Stimulated activated CD8-positive, alpha-beta memory T cell treated with anti-CD3 and anti-CD28 coated beads, Interleukin-2, amount 100 ng/mL, for 48 hours (primary cell): ENCODE data around the gene POLR2J.
"Not testable (repeated sequence)": the region's sequence is repeated elsewhere in the genome, so short reads cannot be mapped to it uniquely, and the experiment has no call there.

Source experiments
- DNase-seq, 2 donors: peaks; one replicate each; pipeline ENCODE4 v3.0.0-alpha.2; 2020; ENCODE audit warnings: low read depth in 2 of 2

The POLR2J gene

DNA sequence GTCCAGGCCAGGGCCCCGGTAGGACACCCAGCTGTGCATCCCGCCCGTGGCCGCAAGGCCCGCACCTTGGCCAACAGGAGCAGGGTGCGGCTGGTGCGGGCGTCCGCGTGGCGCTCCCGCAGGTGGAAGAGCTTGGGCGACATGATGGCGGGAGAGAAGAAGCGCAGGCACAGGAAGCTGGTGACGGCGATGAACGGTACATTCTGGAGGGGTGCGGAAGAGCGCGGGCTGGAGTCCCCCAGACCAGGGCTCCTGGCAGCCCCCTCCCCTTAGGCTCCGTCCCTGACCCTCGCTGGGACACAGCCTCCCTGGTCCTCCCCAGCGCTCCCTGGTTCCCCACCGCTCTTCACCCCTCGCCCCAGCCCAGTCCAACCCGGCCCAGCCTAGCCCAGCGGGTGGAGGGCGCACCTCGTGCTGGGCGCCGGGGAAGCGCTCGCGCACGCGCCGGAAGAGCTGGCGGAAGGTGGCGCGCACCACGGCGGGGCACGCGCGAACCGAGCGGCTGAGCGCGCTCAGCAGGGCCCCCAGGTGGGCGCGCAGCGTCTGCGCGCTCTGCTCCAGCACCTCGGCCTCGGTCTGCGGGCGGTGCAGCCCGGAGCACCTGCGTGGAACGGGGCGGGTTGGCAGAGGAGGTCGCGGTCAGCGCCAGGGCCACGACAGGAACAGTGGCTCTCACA is 15.9 kb upstream of the POLR2J start:
- not testable (repeated sequence) for DNase-seq

DNA sequence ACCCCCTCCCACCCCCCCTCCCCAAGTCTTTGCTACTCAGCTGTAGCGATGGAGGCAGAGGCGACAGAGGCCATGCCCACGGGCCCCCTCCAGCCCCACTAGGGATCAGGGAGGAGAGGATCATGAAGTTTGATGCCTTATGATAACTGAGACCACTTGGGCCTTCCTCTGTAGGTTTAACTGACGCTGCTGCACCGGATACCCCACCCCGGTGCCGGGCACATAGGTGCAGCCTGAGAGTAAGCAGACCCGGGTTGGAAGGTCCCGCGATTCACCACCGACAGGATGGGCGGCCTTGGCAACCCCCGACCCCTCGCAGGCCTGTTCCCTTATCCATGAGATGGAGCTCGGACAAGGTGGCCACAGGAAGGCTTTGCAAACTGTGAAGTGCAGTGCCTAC is 15.3 kb upstream of the POLR2J start:
- not testable (repeated sequence) for DNase-seq

DNA sequence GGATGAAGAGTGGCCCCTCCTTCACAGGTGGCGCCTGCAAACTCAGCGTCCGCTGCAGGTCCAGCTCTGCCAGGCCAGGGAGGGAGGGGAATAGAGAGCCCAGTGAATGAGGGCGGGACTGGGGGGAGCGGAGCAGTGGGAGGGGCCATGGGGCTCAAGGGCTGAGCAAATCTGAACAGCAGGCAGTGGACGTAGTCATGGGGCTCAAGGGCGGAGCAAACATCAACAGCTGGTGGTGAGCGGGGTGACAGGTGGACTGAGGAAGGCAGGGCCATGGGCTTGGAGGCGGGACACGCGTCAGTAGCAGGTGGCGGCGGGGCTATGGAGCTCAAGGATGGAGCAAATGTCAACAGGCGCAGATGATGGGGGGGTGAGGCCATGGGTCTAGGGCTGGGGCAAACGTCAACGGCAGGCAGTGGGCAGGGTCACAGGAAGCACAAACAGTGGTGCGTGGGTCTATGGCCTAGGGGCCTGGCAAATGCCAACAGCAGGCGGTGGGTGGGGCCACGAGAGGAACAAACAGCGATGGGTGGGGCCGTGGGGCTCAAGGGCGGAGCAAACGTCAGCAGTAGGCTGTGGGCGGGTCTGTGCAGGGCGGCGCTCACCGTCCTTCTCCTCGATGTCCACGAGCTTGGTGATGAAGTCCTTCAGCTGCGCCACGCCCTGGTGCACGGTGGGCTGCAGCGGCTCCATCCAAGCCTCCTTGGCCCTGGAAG is 14.7 kb upstream of the POLR2J start:
- not testable (repeated sequence) for DNase-seq

DNA sequence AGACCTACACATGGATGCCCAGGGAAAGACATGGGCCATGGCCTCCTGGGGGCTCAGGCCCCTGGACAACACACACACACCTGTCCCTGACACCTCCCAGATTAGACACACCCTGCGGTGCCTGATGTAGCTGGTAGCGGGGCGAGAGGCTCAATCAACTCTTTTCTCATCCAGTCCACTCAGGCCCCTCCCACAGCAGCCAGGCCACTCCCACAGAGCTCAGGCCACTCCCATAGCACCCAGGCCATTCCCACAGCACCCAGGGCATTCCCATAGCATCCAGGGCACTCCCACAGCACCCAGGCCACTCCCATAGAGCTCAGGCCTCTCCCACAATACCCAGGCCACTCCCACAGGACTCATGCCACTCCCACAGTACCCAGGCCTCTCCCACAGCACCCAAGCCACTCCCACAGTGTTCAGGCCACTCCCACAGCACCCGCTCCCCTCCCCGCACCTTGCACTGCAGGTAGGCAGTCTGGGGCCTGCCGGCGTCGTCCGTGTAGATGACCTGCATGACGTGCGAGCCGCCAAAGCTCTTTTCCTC is 11.9 kb upstream of the POLR2J start:
- DNase-seq: peak in 1 of 2 donors; percentile 75

DNA sequence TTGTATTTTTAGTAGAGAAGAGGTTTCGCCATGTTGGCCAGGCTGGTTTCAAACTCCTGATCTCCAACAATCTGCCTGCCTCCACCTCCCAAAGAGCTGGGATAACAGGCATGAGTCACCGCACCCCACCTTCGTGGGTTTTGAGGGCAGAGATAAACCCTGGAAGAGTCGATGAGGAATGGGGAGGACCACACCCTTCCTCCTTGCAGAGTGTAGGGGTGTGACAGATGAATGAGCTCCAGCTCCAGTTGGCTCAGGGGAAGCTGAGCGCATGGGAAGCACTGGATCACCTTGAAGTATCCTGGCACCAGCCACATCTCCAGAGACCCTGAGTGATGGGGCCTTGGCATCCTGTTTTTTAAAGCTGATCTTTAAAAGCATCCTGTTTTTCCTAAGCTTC is 5.6 kb upstream of the POLR2J start:
- DNase-seq: not testable (repeated sequence)

DNA sequence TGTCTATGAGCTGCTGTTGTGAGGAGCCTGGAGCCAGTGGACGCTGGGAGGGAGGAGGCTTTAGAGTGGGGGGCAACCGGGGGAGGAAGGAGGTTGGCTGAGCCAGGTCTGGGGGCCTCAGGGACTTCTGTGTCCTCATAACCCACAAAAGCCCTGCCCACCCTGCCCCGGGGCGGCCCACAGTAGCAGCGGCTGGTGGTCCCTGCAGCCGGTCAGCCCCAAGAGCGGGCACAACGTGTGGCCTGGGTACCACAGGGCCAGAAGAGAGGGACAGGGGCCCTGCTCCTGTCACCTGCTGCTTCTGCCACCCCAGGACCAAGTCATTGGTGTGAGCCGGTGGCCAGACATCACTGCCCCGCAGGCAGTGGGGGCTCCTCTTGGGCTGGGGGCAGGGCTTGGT is 3.2 kb upstream of the POLR2J start:
- not testable (repeated sequence) for DNase-seq

DNA sequence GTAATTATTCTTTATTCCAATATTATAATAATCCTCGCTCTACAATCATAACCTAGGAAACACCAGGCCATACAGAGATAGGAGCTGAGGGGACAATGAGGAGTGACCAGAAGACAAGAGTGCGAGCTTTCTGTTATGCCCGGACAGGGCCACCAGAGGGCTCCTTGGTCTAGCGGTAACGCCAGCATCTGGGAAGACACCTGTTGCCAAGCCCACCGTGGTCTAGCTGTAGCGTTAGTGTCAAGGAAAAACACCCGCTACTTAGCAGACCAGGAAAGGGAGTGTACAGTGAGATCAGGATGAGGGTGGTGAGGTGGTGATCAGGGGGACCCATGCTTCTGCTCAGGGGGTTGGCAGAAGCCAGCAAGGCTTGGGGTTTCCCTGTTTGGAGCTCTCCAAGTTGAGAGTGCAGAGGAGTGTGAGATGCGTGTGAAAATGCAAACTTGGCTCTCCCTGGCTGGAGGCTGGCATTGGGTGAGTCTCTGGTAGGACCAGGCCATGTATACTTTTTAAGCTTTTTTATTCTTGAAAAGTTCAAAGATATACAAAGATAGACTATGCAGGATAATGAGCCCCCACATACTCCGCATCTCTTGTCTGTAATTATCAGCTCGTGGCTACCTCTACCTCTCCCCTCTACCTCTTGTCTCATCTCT is 1.4 kb upstream of the POLR2J start:
- DNase-seq: not testable (repeated sequence)

DNA sequence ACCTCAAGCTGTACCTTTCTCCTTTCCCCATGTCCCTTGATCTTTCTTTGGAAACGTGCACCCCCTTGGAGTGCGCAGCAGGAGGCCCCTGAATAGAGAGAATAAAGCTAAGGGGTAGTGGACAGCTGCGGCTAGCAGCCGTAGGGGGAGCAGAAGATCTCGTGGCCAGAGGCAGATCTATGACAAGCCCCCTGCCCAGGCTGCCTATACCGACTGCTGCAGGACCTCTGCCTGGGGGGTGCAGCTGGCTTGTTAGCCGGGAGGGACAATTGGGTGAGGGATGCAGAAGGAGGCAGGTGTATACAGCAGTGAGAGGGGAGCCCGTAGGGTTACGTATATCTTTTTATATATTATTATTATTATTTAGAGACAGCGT is 475 bp upstream of the POLR2J start:
- DNase-seq: not testable (repeated sequence)

DNA sequence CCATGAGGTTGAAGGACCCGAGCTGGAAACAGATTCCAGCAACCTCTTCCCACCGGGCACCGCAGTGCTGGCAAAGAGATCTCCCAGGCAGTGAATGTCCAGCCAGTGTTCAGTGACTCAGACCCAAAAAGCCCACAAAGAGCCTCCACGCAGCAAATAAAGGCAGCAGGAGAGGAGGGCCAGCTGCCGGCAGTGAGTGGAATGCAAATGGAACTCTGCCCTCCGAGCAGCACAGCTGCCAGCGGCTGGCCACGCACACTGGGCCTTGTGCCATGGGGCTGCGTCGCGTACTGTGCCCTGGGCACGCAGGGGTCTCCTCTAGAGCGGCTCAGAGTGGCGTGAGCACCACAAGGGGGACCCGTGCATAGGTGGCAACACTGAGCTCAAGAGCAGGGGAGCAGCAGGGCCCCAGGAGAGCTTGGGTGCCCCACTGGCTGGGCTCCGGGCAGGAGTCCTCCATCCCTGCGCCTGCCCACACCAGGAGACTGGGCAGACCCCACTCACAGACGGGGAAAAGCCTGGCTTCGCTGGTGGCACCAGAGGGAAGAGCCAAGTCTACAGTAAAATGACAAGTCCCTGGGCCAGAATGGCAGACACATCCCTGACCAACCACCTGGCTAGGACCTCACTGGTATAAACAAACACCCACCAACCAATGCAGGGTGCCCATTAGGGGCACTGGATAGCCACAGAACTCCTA is 3.8 kb downstream of the POLR2J start:
- not testable (repeated sequence) for DNase-seq

DNA sequence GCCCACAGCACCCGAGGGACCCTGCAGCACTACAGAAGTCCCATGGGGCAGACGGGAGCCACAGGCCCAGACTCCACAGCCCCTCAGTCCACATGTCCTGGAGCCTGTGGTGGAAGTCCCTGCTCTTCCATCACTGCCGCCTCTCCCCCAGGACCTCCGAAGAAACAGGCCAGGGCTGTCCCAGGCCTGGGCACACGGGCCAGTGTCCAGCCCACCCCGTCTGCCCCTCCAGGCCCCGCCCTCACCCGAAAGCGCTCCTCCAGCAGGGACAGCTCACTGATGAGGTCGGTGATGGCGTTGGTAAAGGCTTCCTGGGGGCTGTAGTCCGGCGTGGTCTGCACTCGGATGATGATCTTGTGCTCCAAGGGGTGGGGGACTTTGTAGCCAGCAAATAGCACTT is 4.6 kb downstream of the POLR2J start:
- DNase-seq: not testable (repeated sequence)

DNA sequence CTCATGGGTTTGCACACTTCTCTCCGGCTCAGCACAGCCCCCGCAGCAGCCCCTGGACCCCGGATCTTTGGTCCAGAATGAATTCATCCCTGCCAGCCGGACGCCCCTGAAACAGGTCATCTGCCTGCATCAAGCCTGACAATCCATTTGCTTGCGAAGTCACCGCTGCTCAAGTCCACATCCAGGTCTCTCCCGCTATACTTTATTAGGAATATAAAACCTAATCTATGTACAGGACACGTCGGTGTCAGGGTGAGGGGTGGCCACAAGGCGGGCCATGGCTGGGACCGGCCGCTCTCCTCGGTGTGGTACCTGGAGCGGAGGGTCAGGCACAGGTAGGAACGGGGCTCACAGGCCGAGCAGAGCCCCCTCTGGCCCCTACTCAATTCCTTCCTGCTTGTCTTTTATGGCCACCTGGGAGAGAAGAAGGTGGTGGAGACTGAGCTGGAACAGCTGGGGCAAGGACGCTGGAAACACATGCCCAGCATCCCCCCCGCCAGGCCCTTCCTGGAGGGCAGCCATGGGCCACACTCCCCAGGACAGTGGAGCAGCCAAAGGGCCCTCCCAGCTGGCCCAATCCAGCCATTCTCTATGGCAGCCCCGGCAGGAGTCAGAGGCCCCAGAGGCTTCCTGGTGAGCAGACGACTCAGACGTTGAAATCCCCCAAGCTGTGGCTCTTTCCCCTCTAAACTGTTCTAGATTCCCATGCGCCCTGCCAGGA is 5.3 kb downstream of the POLR2J start:
- DNase-seq: no peak

DNA sequence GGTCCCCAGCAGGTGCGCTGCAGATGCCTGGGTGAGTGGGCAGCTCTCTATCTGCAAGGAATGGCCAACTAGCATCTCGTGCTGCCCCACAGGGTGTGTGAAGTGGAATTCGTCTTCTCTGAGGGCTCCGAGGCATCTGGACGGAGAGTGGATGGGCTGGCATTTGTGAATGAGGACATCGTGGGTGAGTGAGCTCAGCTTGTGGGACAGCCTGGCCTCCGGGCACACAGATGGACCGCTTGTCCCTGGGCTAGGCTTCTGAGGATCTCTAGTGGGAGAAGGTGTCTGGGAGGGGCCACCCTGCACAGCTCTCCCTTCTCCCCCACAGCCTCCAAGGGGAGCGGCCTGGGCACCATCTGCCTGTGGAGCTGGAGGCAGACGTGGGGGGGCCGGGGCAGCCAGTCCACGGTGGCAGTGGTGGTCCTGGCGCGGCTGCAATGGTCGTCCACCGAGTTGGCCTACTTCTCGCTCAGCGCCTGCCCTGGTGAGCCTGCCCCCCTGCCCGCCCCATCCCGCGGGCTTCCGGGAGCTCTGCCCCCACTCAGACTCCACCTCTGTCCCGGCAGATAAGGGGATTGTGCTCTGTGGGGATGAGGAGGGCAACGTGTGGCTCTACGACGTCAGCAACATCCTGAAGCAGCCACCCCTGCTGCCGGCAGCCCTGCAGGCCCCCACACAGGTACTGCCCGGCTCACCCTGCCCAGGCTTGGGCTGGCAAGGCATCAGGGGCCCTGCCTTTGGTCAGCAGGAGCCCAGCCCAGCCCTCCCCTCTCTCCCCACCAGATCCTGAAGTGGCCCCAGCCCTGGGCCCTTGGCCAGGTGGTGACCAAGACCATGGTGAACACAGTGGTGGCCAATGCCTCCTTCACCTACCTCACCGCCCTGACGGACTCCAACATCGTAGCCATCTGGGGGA is 6.3 kb downstream of the POLR2J start:
- DNase-seq: no peak

DNA sequence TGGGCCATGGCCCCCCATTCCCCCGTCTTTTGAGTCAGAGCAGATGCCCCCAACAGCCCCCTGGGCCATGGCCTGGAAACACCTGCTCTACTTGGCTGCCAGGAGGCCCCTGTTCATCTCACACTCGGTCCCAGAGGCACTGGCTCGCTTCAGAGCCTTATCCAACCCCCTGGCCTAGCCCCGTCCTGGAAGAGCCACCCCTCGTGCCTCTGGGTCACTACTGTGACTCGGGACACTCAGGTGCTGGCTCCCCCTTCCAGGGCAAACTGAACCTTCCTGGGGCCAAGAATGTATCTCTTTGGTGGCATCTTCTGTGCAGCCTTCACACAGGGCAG is 7.0 kb downstream of the POLR2J start:
- no peak for DNase-seq

DNA sequence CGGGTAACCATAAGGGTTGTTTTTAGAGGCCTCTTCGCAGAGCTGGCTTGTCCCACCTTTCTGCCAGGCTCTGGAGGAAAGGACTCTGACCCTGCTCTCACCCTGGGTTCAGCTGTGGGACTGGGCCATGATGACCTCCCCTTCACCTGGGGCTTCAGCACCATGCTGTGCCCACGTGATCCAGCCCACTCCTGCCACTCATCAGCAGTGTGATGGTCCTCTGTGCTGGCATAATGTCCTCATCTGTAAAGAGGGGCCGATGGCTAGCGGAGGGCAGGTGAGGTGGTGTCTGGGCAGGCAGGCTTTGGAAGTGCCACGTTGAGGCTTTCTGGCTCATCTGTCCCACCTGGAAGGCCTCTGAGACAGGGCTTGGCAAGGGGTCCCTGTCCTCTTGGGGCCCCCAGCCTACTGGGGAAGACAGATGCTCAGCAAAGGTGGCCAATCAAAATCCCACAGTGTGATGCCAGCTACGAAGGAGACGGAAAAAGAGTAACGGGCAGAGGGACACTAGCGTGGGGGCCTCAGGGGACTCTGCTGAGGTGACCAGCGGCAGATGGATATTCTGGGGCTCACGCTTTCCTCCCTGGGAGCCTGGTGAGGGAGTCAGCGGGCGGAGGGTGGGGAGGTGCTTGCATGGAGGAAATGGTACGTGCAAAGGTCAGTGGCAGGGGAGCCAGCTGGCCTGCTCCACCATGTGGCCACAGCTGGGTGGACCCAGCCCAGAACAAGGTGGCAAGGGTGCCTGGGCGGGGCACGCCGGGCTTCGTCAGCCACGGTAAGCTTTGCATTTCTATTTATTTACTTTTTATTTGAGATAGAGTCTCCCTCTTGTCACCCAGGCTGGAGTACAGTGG is 8.5 kb downstream of the POLR2J start:
- no peak for DNase-seq

DNA sequence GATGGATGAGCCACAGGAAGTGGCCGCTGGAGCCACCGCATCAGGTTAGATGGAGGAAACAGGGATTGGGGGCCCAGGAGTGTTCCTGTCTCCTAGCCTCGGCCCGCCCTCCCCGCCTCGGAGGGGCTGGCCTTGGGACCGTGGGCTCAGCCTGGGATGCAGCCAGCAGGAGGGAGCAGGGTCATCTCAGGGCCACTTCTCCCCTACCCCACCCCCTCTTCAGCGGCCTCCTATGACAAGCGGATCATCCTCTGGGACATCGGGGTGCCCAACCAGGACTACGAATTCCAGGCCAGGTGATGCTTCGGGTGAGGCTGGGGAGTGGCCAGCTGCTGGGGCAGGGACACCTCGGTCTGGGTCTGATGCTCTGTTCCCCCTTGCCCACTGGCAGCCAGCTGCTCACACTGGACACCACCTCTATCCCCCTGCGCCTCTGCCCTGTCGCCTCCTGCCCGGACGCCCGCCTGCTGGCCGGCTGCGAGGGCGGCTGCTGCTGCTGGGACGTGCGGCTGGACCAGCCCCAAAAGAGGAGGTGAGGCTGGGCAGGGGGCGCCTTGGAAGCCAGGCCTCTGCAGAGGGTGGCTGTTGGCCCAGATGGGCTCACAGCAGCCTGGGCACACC is 9.3 kb downstream of the POLR2J start:
- DNase-seq: no peak

DNA sequence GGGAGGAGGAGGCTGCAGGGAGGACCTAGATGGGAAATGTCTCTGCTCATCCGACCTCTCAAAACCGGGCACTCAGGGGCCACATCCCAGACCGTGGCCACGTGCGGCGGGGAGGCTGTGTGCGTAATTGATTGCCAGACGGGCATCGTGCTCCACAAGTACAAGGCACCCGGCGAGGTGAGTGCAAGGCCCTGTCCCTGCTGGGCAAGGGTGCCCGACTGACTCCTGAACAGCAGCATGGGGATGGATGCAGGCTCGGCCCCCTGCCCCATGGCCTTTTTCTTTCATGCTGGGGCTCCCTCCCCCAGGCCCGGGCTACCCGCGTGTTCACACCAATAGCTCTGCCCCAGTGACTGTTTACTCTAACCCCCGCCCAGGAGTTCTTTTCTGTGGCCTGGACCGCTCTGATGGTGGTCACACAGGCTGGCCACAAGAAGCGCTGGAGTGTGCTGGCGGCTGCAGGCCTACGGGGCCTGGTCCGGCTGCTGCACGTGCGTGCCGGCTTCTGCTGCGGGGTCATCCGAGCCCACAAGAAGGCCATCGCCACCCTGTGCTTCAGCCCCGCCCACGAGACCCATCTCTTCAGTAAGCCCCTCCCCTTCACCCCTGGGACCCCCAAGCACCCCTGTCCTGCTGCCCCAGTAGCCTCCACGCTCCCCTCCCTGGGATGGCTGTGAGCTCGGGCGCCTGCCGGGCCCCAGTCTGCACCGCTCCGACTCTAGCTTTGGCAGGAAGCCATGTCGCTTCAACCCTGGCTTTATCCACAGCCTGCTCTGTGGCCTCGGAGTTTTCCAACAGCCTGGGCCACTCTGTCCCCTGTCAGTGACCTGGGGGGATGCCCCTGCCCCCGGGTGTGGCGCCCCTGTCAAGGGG is 10.0 kb downstream of the POLR2J start:
- DNase-seq: no peak

DNA sequence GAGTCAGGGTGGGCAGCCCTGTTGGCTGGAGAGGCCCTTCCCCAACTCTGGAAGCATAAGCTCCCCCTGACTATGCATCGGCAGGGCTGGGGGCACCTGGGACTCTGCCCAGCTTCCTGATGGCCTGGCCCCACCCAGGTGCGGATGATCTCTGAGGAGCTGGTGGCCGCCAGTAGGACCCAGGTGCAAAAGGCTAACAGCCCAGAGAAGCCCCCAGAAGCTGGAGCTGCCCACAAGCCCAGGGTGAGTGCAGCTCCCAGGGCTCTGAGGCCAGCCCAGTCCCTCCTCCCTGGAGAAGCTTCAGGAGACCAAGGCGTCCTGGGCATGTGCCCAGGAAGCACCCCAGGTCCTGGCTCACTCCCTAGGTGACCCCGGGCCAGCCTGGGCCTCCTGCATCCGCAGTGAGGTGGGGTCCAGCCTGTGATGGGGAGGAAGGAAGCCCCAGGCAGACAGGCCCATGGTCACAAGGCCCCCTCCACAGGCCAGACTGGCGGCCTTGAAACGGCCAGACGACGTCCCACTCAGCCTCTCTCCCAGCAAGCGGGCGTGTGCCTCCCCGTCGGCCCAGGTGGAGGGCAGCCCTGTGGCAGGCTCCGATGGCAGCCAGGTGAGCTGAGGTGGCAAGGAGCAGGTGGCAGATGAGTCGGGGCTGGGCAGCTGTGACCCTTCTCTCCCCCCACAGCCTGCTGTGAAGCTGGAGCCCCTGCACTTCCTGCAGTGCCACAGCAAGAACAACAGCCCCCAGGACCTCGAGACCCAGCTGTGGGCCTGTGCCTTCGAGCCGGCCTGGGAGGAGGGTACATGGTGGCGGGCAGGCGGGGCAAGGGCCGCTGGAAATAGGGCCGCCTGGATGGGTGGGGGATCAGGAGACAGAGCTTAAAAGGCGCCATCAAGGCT is 10.9 kb downstream of the POLR2J start:
- DNase-seq: no peak
